Thoracic aorta (tissue), 2 donors: Measurements from ENCODE around the gene STUM. TPM values are rescaled to one million over a fixed set of nuclear protein-coding genes. Genes with fewer than 3 reads are reported as not detected.

Experiments
- ATAC-seq: fragments of 150-250 bp; one replicate; pipeline ENCODE4 v1.8.0; 2017; ENCODE audit warnings: low read depth; ENCODE audit not compliant: insufficient number of reproducible peaks, low FRiP score
- DNase-seq: peaks from one replicate; pipeline ENCODE4 v3.0.0-alpha.2; 2020; ENCODE audit warnings: low spot score
- H3K27ac ChIP-seq, 2 donors: fragments of 200-600 bp; sonication (generic); 1 replicate in 1 of 2; 2 replicates in 1 of 2; pipeline ENCODE4 v1.5.1; 2016; ENCODE audit warnings: mild to moderate bottlenecking in 2 of 2, moderate library complexity in 2 of 2
- H3K27me3 ChIP-seq: fragments of 200-600 bp; sonication (generic); replicated peaks from 2 replicates; pipeline ENCODE4 v1.6.0; 2016; ENCODE audit warnings: mild to moderate bottlenecking; ENCODE audit not compliant: insufficient read depth
- H3K36me3 ChIP-seq: fragments of 200-600 bp; sonication (generic); one replicate; pipeline ENCODE4 v1.5.1; 2016
- H3K4me1 ChIP-seq, 2 donors: fragments of 200-600 bp; sonication (generic); 1 replicate in 1 of 2; 2 replicates in 1 of 2; pipeline versions ENCODE4 v1.5.1 to v1.6.0; 2016; ENCODE audit warnings: low read depth in 2 of 2, mild to moderate bottlenecking in 1 of 2; ENCODE audit not compliant: control insufficient read depth in 1 of 2
- H3K4me3 ChIP-seq: fragments of 200-600 bp; sonication (generic); 2 replicates; pipeline ENCODE4 v1.5.1; 2016; ENCODE audit warnings: mild to moderate bottlenecking
- H3K9me3 ChIP-seq: fragments of 200-600 bp; sonication (generic); 2 replicates; pipeline ENCODE4 v1.5.1; 2016
- CTCF ChIP-seq: fragments of 200-600 bp; sonication (generic); IDR thresholded peaks from one replicate; pipeline ENCODE4 v1.5.1; 2019; ENCODE audit warnings: antibody characterized with exemption
- total RNA-seq, 2 donors: library from RNA; depleted of rRNA; stranded (reverse); fragments of >200 nt; gene quantifications; one replicate each; pipeline versions ENCODE4 v1.1.0 to v1.2.3, GENCODE V29; 2016

The STUM gene
- total RNA-seq, 2 donors from 2014 or later, result 0.41 to 1.6 TPM

GRCh38 chr1:226588484-226588883, 39.9 kb downstream of the STUM start:
- H3K27ac ChIP-seq, result no peak overlapping the region
- TF ChIP-seq CTCF, result no peak
- H3K4me1 ChIP-seq, result peaks cover 0 to 13% of the 10 kb centered on the region in 2 donors
- H3K36me3 ChIP-seq, result no peaks in the 10 kb centered on the region
- H3K9me3 ChIP-seq, result no peaks in the 10 kb centered on the region
- ATAC-seq (no peak), DNase-seq (no peak)
- H3K4me3 ChIP-seq, result no peak overlapping the region
- no peaks in the 10 kb centered on the region for H3K27me3 ChIP-seq

- Histone ChIP-seq H3K9me3 (no peaks in the 10 kb centered on the region), H3K4me1 (peaks cover 0 to 13% of the 10 kb centered on the region in 2 donors), H3K27me3 (no peaks in the 10 kb centered on the region), H3K4me3 (no peak overlapping the region), H3K27ac (no peak overlapping the region), H3K36me3 (no peaks in the 10 kb centered on the region)
- TF ChIP-seq CTCF, result no peak
- ATAC-seq (no peak), DNase-seq (no peak)
These were observed 40.6 kb downstream of the STUM start for GRCh38 chr1:226589008-226589733.

GRCh38 chr1:226590614-226591013, 42.0 kb downstream of the STUM start:
- H3K27ac ChIP-seq, result no peak overlapping the region
- H3K9me3 ChIP-seq, result peaks cover under 1% of the 10 kb centered on the region
- no peak overlapping the region for H3K4me3 ChIP-seq
- H3K36me3 ChIP-seq, result no peaks in the 10 kb centered on the region
- H3K27me3 ChIP-seq, result no peaks in the 10 kb centered on the region
- peaks cover 0 to 13% of the 10 kb centered on the region in 2 donors for H3K4me1 ChIP-seq
- TF ChIP-seq CTCF, result no peak
- DNase-seq (no peak), ATAC-seq (no peak)

- DNase-seq (no peak), ATAC-seq (no peak)
- no peak overlapping the region for H3K4me3 ChIP-seq
- no peak for TF ChIP-seq CTCF
- peaks cover 0 to 8% of the 10 kb centered on the region in 2 donors for H3K4me1 ChIP-seq
- no peaks in the 10 kb centered on the region for H3K27me3 ChIP-seq
- no peaks in the 10 kb centered on the region for H3K36me3 ChIP-seq
- H3K27ac ChIP-seq, result no peak overlapping the region
- H3K9me3 ChIP-seq, result peaks cover 3% of the 10 kb centered on the region
These were observed 45.0 kb downstream of the STUM start for GRCh38 chr1:226593541-226593940.

- H3K27me3 ChIP-seq, result no peaks in the 10 kb centered on the region
- peaks cover 3% of the 10 kb centered on the region for H3K9me3 ChIP-seq
- DNase-seq, result no peak
- no peak overlapping the region for H3K27ac ChIP-seq
- no peak for ATAC-seq
- no peaks in the 10 kb centered on the region for H3K4me1 ChIP-seq
- H3K4me3 ChIP-seq, result no peak overlapping the region
- TF ChIP-seq CTCF, result no peak
- H3K36me3 ChIP-seq, result no peaks in the 10 kb centered on the region
These were observed 48.1 kb downstream of the STUM start for GRCh38 chr1:226596531-226597165.
